Islet of Langerhans (tissue), 1 donor: ENCODE results near the gene RFPL4AL1.
"Not testable (repeated sequence)": the region's sequence is repeated elsewhere in the genome, so short reads cannot be mapped to it uniquely, and the experiment has no call there.

Experiments used
- FAIRE-seq: peaks from one replicate; lab custom pipeline; 2011; peaks lifted over from hg19 to GRCh38; lab: Jason Lieb, UNC

Gene RFPL4AL1

DNA sequence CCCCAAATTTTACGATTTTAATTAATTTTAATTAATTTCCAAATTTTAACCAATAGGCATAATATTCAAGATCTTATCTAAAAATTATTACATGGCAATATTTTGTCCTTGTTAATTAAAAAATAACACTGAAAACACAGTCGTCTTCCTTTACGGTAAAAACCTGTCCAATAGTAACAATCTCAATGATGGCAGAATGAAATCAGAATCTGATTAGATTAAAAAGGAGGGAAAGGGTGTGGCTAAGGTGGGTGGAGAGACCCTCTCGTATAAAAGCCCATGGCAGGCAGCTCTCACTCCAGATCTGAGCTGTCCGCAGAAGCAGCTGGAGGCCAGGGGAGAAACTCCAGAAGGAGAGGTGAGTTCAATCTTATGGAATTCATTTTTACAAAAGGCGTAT, at the start of gene RFPL4AL1:
TSS of gene RFPL4AL1 (plus strand) at position 301 of the 400 bp plus-strand sequence. CDS start 2,687 bp downstream, outside the sequence.
- peak; percentile 9 for FAIRE-seq

- no peak for FAIRE-seq
These were observed 48.6 kb upstream of the RFPL4AL1 start for GRCh38 chr19:55720214-55720746.

DNA sequence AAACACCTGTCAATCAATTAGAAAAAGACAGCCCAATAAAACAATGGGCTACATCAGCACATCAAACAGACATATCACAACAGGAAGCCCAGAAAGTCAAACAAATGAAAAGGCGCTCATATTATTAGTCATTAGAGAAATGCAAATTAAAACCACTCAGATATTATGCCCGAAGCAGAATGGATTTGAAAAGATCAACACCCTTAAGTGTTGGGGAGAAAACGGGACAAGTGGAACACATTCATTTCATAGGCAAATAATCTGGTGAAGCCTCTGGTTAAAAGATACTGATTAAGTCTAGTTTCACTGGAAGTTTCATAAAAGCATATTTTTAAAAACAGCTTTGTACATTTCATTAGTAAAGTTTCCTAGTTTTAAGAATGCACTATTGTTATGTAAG, 48.1 kb upstream of the RFPL4AL1 start:
- no peak for FAIRE-seq

DNA sequence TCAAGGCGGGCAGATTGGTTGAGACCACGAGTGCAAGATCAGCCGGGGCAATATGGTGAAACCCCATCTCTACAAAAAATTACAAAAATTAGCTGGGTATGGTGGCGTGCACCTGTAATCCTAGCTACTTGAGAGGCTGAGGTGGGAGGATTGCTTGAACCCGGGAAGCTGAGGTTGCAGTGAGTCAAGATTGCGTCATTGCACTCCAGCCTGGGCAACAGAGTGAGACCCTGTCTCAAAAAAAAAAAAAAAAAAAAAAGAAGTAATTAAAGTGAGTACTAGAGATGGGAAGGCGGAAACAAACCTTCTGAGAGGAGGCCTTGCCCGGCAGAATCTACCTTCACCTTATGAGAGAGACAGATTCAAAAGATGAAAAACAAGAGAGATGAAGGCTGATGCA, 45.4 kb upstream of the RFPL4AL1 start:
- no peak for FAIRE-seq

DNA sequence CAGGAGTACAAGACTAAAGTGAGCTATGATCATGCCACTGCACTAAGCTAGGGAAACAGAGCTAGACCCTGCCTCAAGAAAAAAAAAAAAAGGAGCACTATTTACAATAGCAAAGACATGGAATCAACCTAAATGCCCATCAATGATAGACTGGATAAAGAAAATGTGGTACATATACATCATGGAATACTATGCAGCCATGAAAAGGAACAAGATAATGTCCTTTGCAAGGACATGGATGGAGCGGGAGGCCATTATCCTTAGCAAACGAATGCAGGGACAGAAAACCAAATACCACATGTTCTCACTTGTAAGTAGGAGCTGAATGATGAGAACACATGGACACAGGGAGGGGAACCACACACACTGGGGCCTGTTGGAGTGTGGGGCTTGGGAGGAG, 38.5 kb upstream of the RFPL4AL1 start:
- not testable (repeated sequence) for FAIRE-seq

DNA sequence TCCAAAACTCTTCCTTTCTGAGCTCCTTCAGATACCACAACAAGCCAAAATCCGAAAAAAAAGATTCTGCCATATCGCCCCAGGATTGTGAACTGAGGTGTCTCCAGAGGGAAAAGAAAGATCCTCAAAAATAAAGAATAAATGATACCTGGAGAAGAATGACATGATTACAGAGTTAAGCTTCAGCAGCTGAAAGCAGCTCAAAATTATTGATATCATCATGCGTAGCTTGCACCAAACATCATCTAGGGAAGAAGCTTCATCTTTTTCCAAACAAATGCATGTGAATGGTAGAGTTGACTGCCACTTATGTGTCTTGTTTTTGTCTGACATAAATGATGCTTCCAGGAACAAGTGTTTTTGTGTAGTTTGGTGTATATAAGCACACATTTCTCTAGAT, 30.6 kb upstream of the RFPL4AL1 start, which contains the start of gene NLRP9:
TSS of gene NLRP9 (minus strand) at position 101 of the 400 bp plus-strand sequence. CDS start at position 73, 28 bp downstream.
- no peak for FAIRE-seq

DNA sequence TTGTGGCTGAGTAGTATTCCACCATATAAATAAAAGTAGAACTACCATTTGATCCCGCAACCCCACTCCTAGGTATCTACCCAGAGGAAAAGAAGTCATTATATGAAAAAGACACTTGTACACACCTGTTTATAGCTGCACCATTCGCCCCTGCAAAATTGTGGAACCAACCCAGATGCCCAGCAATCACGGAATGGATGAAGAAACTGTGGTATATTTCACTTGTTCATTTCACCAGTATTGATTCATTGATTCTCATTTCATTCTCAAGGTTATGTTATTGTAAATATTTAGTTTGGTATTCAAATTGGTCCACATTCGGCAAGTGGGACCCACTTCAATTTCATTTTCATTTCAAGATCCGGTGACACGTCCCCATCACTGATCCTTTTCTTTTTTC, 18.2 kb upstream of the RFPL4AL1 start:
- FAIRE-seq = no peak

GRCh38 chr19:55753401-55753800, 15.5 kb upstream of the RFPL4AL1 start:
- FAIRE-seq = no peak

- not testable (repeated sequence) for FAIRE-seq
These were observed 12.1 kb upstream of the RFPL4AL1 start for GRCh38 chr19:55756808-55757207.

GRCh38 chr19:55758797-55759196, 10.1 kb upstream of the RFPL4AL1 start, which contains the start of gene RFPL4A:
Gene RFPL4A (plus strand): TSS chr19:55759097. CDS start chr19:55761801, 2,704 bp downstream.
- not testable (repeated sequence) for FAIRE-seq

DNA sequence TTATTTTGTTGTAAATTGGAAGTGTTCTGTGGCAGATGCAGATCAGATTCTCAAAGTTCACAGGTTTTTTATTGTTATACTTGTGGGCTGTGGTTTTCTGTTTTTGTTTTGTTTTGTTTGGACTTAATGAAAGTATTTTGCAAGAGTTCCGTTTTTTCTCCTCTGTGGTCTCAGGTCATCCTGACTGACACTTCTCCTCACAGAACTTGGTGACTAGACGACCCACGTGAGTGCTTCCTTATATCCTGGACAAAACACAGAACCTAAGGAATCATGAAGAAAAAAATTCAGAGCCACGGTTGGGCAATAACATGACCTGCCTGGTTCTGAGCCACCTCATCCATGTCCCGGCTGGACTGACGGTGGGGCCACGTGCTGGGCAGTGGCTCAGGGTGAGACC, 2.5 kb upstream of the RFPL4AL1 start:
- FAIRE-seq = no peak

- not testable (repeated sequence) for FAIRE-seq
These were observed 714 bp downstream of the RFPL4AL1 start for GRCh38 chr19:55769632-55770031.

DNA sequence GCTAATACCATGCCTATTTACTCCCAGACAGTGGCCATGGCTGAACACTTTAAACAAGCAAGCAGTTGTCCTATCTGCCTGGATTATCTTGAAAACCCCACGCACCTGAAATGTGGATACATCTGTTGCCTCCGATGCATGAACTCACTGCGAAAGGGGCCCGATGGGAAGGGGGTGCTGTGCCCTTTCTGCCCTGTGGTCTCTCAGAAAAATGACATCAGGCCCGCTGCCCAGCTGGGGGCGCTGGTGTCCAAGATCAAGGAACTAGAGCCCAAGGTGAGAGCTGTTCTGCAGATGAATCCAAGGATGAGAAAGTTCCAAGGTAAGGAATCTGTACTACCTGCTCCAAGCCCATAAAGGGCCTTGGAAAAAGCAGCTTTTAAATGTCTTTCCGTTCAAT, 8.6 kb downstream of the RFPL4AL1 start:
- no peak for FAIRE-seq

- FAIRE-seq = no peak
These were observed 9.4 kb downstream of the RFPL4AL1 start for GRCh38 chr19:55778331-55778730.

DNA sequence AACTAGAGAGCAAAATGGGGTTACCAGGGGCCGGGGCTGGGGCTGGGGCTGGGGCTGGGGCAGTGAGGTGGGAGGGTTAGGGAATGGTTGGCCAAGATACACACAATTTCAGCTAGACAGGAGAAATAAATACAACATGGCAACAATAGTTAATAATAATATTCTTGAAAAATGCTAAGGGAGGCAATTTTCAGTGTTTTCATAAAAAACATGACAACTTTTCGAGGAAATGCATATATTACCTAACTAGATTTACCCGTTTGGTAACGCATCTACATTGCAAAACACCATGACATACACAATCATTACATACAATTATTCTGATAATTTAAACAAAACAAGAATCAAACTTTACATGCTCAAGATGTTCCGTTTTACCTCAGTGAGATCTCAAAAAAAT, 12.2 kb downstream of the RFPL4AL1 start:
- no peak for FAIRE-seq

- FAIRE-seq = no peak
These were observed 26.1 kb downstream of the RFPL4AL1 start for GRCh38 chr19:55795021-55795420.

DNA sequence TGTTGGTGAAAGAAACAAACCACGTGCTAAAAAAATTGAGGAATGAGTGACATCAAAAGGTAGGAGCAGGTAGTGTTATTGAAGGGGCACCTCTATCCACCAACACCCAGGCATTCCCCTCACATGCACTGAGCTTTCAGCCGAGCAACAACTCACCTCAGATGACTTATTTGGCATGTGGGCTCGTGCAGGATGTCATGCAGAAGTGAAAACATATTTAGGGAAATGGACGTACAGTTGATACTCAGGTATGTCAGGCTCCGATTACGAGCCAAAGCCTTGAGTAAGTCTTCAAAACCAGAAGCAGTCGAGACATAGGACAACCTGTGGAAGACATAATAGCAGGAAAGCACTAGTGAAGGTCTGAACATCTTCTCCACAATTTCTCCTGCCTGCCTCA, 32.5 kb downstream of the RFPL4AL1 start:
- FAIRE-seq = no peak

- FAIRE-seq = no peak
These were observed 33.4 kb downstream of the RFPL4AL1 start for GRCh38 chr19:55802281-55802680.

DNA sequence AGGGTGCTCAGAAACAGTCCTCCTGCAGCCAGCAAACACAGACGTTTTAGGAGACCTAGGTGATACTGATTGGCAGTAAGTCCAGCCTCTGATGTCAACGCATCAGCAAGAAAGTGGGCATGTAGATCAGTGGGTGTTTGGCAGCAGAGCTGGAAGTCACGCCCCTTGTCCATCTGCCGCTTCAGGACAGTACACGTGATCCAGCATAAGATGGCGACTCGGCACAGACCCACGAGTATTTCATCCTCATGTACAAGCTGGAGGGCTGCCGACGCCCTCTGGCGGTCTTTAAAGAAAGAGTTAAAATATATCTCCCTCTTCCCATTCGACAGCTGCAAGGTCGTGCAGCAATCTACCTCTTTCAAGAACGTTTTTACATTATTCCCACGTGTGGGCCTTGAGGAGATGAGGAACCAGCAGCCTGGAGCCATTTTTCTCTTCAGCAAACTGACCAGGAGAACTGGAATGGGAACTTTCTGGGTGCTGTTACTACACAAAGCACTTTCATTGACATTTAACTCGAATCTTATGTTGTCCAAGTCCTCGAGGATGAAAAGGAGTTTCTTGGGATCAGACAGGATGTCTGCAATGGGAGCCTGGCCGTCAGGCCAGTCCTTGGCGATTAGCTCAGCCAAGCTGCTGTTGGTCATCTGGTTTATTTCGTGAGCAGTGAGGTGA, 40.6 kb downstream of the RFPL4AL1 start:
- no peak for FAIRE-seq

DNA sequence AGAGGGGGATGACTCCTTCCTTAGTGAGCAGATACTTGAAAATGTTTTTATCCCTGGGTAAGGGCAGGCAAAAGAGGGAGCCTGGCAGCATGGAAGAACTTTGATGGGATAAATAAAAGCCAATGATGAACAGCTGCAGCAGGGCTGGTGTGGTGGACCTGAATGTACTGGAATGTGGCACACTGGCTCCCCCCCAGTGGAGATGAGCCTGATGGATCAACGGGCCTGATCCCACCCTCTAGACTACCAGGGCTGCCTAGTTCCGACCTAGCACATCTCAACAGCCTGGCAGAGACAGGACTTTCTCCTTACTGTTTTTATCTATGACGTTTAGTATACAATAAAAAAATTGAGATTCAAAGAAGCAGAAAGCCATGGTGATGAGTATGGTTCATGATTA, 42.4 kb downstream of the RFPL4AL1 start:
- FAIRE-seq = no peak

DNA sequence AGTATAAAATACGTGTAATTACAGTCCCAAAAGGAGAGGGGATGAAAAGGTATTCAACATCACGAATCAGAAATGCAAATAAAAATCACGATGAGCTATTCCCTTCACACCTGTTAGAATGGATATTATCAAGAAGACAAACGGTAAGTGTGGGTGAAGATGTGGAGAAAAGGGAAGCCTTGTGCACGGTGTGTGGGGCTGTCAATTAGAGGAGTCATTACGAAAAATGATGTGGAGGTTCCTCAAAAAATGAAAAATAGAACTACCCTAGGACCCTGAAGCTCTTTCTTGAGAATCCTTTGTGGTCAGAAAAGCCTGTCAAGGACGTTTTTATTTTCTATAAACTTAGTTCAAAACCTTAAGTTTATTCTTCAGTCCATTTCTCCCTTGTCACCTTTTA, 43.5 kb downstream of the RFPL4AL1 start:
- FAIRE-seq = no peak

DNA sequence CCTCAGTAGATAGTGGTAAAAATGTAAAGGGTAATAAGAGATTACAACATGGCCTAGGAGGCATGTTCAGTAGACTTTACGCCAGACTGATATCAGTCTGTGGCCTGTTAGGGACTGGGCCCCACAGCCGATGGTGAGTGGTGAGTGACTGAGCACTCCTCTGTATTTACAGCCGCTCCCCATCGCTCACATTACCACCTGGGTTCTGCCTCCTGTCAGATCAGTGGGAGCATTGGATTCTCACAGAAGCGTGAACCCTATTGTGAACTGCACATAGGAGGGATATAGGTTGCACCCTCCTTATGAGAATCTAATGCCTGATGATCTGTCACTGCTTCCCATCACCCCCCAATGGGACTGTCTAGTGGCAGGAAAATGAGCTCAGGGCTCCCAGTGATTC, 45.0 kb downstream of the RFPL4AL1 start:
- FAIRE-seq = no peak

DNA sequence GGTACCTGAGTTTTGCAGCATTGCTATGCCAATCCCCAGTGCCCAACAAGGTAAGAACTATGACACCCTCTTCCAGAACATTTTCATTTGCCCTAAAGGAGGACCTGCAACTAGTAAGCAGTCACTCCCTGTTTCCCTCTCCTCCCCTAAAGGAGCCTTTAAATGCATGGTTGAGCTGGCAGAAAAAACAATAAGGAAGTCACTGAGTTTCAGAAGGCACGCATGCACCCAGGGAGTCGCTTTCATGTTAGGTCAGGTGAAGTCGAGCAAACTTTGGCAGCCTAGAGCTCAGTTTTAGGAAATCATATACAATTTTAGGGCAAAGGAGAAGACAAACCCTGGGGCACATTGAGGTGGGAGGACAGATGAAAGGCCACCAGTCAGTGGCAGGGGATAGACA, 51.1 kb downstream of the RFPL4AL1 start:
- no peak for FAIRE-seq
